ENCODE results near the gene ABCA13.

The ABCA13 gene

DNA sequence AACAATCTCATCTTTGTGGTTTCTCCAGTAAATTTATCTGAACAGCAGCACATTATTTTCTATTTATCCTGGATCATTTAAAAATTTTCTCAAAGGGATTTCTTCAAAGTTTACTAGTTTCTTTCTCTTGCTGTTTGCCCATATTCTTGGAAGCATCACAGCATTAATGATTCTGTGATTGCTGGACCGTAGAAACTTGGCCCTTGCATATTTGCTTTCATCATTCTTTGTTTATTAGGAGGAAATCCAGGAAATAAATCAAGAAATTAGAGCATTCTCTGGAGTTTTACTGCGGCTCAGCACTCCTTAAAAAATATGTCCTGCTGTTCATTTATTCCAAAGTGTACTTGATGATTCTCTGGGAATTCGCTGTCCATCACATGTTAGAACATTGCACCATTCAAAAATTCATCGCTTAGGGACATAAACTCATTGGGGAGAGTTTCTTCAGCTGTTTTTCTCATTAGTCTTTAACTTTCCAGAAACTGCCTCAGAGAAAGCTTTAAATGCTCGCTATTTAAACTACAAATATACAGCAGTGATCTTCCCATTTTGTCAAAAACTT is 489.1 kb downstream of the ABCA13 start:
- no peak for DNase-seq

DNA sequence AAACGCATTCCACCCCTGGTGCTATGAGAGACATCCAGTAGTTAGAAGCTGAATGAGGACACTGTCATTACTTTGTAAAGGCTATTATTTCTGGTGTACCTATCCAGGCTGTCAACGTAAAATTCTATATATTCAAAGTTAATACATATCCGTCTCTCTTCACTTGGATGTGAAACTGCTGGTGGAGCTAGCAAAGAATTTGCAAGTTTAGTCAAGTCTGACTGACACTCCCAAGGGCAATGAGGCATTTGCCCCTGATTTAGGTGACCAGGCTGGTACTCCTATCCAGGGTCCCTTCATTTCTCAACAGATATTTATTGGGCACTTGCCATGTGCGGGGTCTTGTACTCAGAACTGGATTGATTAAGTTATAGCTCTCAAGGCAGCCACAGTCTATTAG is 493.0 kb downstream of the ABCA13 start:
- DNase-seq: no peak

DNA sequence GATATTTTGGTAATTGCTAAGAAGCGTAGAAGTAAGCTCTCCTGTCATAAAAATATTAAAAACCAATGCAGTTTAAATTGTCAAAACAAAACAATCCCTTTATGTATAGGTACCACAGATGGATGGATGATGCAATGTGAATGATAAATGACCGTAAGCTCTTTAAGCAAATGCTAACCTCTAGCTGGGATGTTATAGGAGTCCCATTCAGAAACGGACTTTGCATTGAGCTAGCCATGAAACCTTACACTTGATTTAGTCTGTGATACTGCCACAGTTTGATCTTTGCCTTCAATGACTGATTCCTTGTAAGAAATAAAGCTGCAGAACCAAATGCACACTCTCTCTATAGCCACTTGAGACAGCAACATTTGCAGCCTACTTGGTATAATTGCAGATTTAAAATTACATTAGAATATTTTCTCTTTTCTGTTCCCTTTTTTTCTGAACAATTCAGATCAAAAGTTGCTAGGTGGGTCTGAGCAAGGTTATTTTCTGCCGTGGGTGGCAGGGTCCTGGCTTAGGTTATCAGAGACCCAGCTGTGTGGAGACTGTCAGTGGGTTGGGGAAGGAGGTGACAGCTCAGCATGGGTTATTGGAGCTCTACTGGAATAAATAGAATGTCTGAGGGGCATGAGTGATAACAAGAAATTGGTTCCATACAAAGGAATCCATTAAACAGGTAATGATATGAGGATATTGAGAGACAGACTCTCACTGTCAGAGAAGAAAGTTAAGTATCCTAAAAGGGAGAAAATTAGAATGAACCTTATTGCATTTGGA is 494.3 kb downstream of the ABCA13 start:
- no peak for DNase-seq

DNA sequence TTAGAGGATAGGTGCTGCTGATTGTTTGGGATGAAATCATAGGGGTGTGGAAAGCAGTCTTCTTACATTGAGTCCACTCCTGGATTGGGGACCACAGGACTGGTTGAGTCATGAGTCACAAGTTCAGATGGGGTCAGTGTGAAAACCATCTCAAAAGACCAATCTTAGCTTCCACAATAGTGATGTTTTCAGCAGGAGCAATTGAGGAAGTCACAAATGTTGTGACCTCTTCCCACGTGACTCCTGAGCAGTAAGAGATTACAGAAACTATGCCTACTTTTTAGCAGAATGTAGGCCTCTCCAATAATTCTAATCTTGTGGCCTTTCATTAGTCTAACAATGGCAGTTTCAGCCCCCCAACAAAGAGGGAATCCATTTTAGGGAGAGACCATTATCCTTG is 496.1 kb downstream of the ABCA13 start:
- DNase-seq: no peak

DNA sequence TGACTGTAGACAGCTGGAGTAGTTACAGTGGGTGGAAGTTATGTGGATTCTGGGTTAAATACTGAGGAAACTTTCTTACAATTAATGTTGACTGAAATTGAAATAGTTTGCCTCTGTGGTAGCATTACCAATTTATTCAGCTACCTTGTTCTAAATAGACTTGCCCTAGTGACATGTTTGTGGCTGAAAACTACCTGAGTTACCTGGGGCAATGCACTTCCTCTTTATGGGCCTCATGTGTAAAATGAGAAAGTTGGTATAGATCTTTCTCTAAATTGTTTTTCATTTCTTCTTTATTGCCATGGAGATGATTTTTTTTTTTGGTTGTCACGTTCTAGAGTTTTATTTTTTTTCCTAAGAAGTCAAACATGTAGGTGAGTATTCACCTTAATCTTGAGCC is 500.4 kb downstream of the ABCA13 start:
- DNase-seq: no peak

DNA sequence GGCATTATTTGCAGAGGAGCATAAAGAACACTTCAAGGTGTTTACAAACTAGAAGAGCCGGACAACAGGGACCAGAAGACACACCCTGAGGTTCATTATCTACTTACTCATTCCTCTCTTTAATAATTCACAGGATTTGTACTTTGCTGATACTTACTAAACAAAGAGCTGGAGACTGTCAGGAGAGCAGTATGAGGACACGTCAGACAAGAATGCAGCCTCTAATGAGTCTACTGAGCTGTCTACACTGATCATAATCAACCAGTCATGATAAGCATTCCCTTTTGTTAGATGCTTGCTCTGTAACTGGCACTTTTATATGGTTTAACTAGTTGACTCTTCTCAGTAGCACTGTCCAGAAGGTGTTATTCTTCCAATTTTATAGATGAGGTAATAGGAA is 509.7 kb downstream of the ABCA13 start:
- no peak for DNase-seq

DNA sequence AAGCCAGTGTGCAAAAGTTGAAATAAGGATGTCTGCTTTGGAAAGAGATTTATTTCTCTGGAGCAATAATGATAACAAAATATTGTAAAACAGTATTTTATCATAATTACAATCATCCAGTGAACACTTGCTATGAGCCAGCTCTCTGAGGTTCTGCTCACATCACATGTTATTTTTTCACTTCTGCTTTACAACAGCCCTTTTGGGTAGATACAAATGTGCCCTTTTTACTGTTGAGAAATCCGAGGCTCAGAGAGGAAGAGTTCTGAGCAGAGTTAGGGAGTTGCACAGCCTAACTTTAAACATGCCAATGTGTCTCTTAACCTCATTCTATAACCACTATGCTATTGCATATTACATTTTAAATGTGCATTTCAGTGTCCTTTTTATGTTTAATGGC is 520.5 kb downstream of the ABCA13 start:
- DNase-seq: no peak

All from islet precursor cell (in vitro differentiated cells).